Measurements from ENCODE around the gene INPP1. TPM values are rescaled to one million over a fixed set of nuclear protein-coding genes. Genes with fewer than 3 reads are reported as not detected.

INPP1 gene
- total RNA-seq, 1 experiment from 2014 or later, result 9.5 TPM

- ChIA-PET CTCF (no interaction called here), POLR2A (ENCODE audit: unreplicated experiment) (no interaction called here)
- no peak overlapping the region for H2AFZ ChIP-seq
- no peaks in the 10 kb centered on the region for H4K20me1 ChIP-seq (ENCODE audit: insufficient read depth)
- no peaks in the 10 kb centered on the region for H3K9me2 ChIP-seq (ENCODE audit: insufficient read depth)
- TF ChIP-seq CTCF (conservative IDR thresholded peaks at IDR 0.05) (no peak), EZH2 (IDR thresholded peaks at IDR 0.05; ENCODE audit: low read depth) (no peak)
- H3K36me3 ChIP-seq (ENCODE audit: low read depth), result no peaks in the 10 kb centered on the region
- H3K27ac ChIP-seq, result no peak overlapping the region
- H3F3A ChIP-seq (ENCODE audit: insufficient read depth, low read depth), result no peaks in the 10 kb centered on the region
- no peak for DNase-seq
- no peak overlapping the region for H3K4me2 ChIP-seq
- no peak overlapping the region for H3K4me3 ChIP-seq
- H3K4me1 ChIP-seq (replicated peaks; ENCODE audit: insufficient read depth), result peaks cover 2% of the 10 kb centered on the region; the same call in 1 of the 2 replicates
- no peaks in the 10 kb centered on the region for H3K27me3 ChIP-seq (ENCODE audit: insufficient read depth, low read depth)
- no peaks in the 10 kb centered on the region for H3K79me2 ChIP-seq (ENCODE audit: low read depth)
- H3K9me3 ChIP-seq (ENCODE audit: insufficient read depth, low read depth), result no peaks in the 10 kb centered on the region
- intact Hi-C loops (cut with micrococcal nuclease; ENCODE audit: unreplicated experiment), result no loop called here
- BruUV-seq (replicated peaks), result no TSS peak
Observed at GRCh38 chr2:190325588-190325987, 17.8 kb upstream of the INPP1 start.

GRCh38 chr2:190327867-190328572 is 15.4 kb upstream of the INPP1 start:
- no TSS peak for BruUV-seq (replicated peaks)
- intact Hi-C loops (cut with micrococcal nuclease; ENCODE audit: unreplicated experiment), result no loop called here
- DNase-seq, result no peak
- Histone ChIP-seq H3K9me3 (ENCODE audit: insufficient read depth, low read depth) (no peaks in the 10 kb centered on the region), H3K4me3 (no peak overlapping the region), H3F3A (ENCODE audit: insufficient read depth, low read depth) (no peaks in the 10 kb centered on the region), H3K9me2 (ENCODE audit: insufficient read depth) (no peaks in the 10 kb centered on the region), H4K20me1 (ENCODE audit: insufficient read depth) (no peaks in the 10 kb centered on the region), H3K27ac (no peak overlapping the region), H3K79me2 (ENCODE audit: low read depth) (no peaks in the 10 kb centered on the region), H3K27me3 (ENCODE audit: insufficient read depth, low read depth) (no peaks in the 10 kb centered on the region), H3K36me3 (ENCODE audit: low read depth) (no peaks in the 10 kb centered on the region), H2AFZ (no peak overlapping the region), H3K4me1 (replicated peaks; ENCODE audit: insufficient read depth) (no peaks in the 10 kb centered on the region), H3K4me2 (no peak overlapping the region)
- no peak for TF ChIP-seq EZH2 (IDR thresholded peaks at IDR 0.05; ENCODE audit: low read depth)
- no peak for TF ChIP-seq CTCF (conservative IDR thresholded peaks at IDR 0.05)
- CTCF ChIA-PET, result no interaction called here
- POLR2A ChIA-PET (ENCODE audit: unreplicated experiment), result no interaction called here

GRCh38 chr2:190328573-190329147 is 14.7 kb upstream of the INPP1 start:
- no peaks in the 10 kb centered on the region for H3K36me3 ChIP-seq (ENCODE audit: low read depth)
- H3K27ac ChIP-seq, result no peak overlapping the region
- no peaks in the 10 kb centered on the region for H3F3A ChIP-seq (ENCODE audit: insufficient read depth, low read depth)
- TF ChIP-seq EZH2 (IDR thresholded peaks at IDR 0.05; ENCODE audit: low read depth), result no peak
- no peak for TF ChIP-seq CTCF (conservative IDR thresholded peaks at IDR 0.05)
- BruUV-seq (replicated peaks), result no TSS peak
- intact Hi-C loops (cut with micrococcal nuclease; ENCODE audit: unreplicated experiment), result no loop called here
- H4K20me1 ChIP-seq (ENCODE audit: insufficient read depth), result no peaks in the 10 kb centered on the region
- no peaks in the 10 kb centered on the region for H3K79me2 ChIP-seq (ENCODE audit: low read depth)
- H3K27me3 ChIP-seq (ENCODE audit: insufficient read depth, low read depth), result no peaks in the 10 kb centered on the region
- CTCF ChIA-PET, result no interaction called here
- POLR2A ChIA-PET (ENCODE audit: unreplicated experiment), result no interaction called here
- no peak for DNase-seq
- no peak overlapping the region for H2AFZ ChIP-seq
- no peaks in the 10 kb centered on the region for H3K9me2 ChIP-seq (ENCODE audit: insufficient read depth)
- H3K4me2 ChIP-seq, result no peak overlapping the region
- H3K4me1 ChIP-seq (replicated peaks; ENCODE audit: insufficient read depth), result no peaks in the 10 kb centered on the region
- H3K9me3 ChIP-seq (ENCODE audit: insufficient read depth, low read depth), result no peaks in the 10 kb centered on the region
- no peak overlapping the region for H3K4me3 ChIP-seq
